HEK293 (cell line): ENCODE measurements around the gene ZCCHC24.

Source experiments
- CTCF ChIA-PET: fragments of 350-600 bp; formaldehyde crosslinking; extraction: SDS; loops from one replicate; lab custom pipeline; 2021; ENCODE audit warnings: antibody characterized with exemption; lab: Yijun Ruan, JAX
- POLR2A ChIA-PET: fragments of 300-600 bp; formaldehyde crosslinking; extraction: SDS; loops from one replicate; lab custom pipeline; 2020; ENCODE audit warnings: antibody characterized with exemption, inconsistent platforms; lab: Yijun Ruan, JAX
- H3K27ac ChIP-seq: fragments of 200-500 bp; sonication (Bioruptor generic); 2 replicates; pipeline ENCODE4 v1.5.1; 2014; ENCODE audit warnings: low read depth, low read length, control low read depth, inconsistent platforms; ENCODE audit errors: extremely low read depth
- H3K36me3 ChIP-seq, 2 experiments: fragments of 200-500 bp in 1 of 2; sonication (Bioruptor generic) in 1 of 2; 1 replicate in 1 of 2; 2 replicates in 1 of 2; pipeline ENCODE4 v1.5.1; 2014 to 2017; ENCODE audit warnings: inconsistent platforms in 2 of 2, low read length in 2 of 2; ENCODE audit not compliant: control insufficient read depth in 2 of 2, insufficient read depth in 1 of 2
- H3K4me1 ChIP-seq: fragments of 200-500 bp; sonication (Bioruptor generic); 2 replicates; pipeline ENCODE4 v1.5.1; 2014; ENCODE audit warnings: mild to moderate bottlenecking, low read length, inconsistent platforms; ENCODE audit not compliant: control insufficient read depth, insufficient read depth
- H3K4me3 ChIP-seq: 2 replicates; pipeline ENCODE4 v1.5.1; 2011; ENCODE audit warnings: low read depth, mild to moderate bottlenecking, control low read depth, low read length, moderate library complexity
- H3K9me3 ChIP-seq: fragments of 200-500 bp; sonication (Bioruptor generic); 2 replicates; pipeline ENCODE4 v1.5.1; 2014; ENCODE audit warnings: low read depth, low read length, inconsistent platforms; ENCODE audit not compliant: control insufficient read depth, insufficient read depth
- KLF1 ChIP-seq: fragments of 450-650 bp; formaldehyde crosslinking; IDR thresholded peaks from 2 replicates; pipeline ENCODE4 v1.5.1; 2016; ENCODE audit warnings: missing biosample characterization, missing genetic modification characterization
- PRDM2 ChIP-seq: fragments of 450-650 bp; formaldehyde crosslinking; IDR thresholded peaks from 2 replicates; pipeline ENCODE4 v1.5.1; 2016; ENCODE audit warnings: missing biosample characterization, missing genetic modification characterization, borderline replicate concordance
- PRDM4 ChIP-seq: fragments of 450-650 bp; formaldehyde crosslinking; IDR thresholded peaks from 2 replicates; pipeline ENCODE4 v1.5.1; 2017; ENCODE audit warnings: missing biosample characterization, missing genetic modification characterization
- SCRT2 ChIP-seq: fragments of 450-650 bp; formaldehyde crosslinking; IDR thresholded peaks from 2 replicates; pipeline ENCODE4 v1.5.1; 2016; ENCODE audit warnings: missing biosample characterization, missing genetic modification characterization
- SP7 ChIP-seq: fragments of 450-650 bp; formaldehyde crosslinking; IDR thresholded peaks from 2 replicates; pipeline ENCODE4 v1.5.1; 2016; ENCODE audit warnings: missing biosample characterization, missing genetic modification characterization
- WT1 ChIP-seq: fragments of 450-650 bp; formaldehyde crosslinking; IDR thresholded peaks from 2 replicates; pipeline ENCODE4 v1.5.1; 2016; ENCODE audit warnings: missing biosample characterization, missing genetic modification characterization
- ZBTB21 ChIP-seq: fragments of 450-650 bp; formaldehyde crosslinking; IDR thresholded peaks from 2 replicates; pipeline ENCODE4 v1.5.1; 2017; ENCODE audit warnings: missing biosample characterization, missing genetic modification characterization
- ZBTB48 ChIP-seq: fragments of 450-650 bp; formaldehyde crosslinking; IDR thresholded peaks from 2 replicates; pipeline ENCODE4 v1.5.1; 2016; ENCODE audit warnings: missing biosample characterization, missing genetic modification characterization
- ZIC2 ChIP-seq: fragments of 450-650 bp; formaldehyde crosslinking; IDR thresholded peaks from 2 replicates; pipeline ENCODE4 v1.5.1; 2016; ENCODE audit warnings: missing biosample characterization, missing genetic modification characterization
- ZNF114 ChIP-seq: fragments of 450-650 bp; formaldehyde crosslinking; IDR thresholded peaks from 2 replicates; pipeline ENCODE4 v1.5.0; 2017; ENCODE audit warnings: missing biosample characterization, missing genetic modification characterization
- ZNF169 ChIP-seq: fragments of 450-650 bp; formaldehyde crosslinking; IDR thresholded peaks from 2 replicates; pipeline ENCODE4 v1.5.1; 2016; ENCODE audit warnings: missing biosample characterization, missing genetic modification characterization
- ZNF274 ChIP-seq, 2 experiments: fragments of 200-500 bp in 1 of 2; fragments of 450-650 bp in 1 of 2; sonication (Bioruptor generic) in 1 of 2; formaldehyde crosslinking in 1 of 2; IDR thresholded peaks; 2 replicates each; pipeline versions ENCODE4 v1.5.1 to v1.6.1; 2014 to 2016; ENCODE audit warnings: borderline replicate concordance in 1 of 2, inconsistent platforms in 1 of 2, low read length in 1 of 2, missing biosample characterization in 1 of 2, missing genetic modification characterization in 1 of 2
- ZNF362 ChIP-seq: fragments of 450-650 bp; formaldehyde crosslinking; IDR thresholded peaks from 2 replicates; pipeline ENCODE4 v1.5.1; 2016; ENCODE audit warnings: missing biosample characterization, missing genetic modification characterization
- ZNF404 ChIP-seq: fragments of 450-650 bp; formaldehyde crosslinking; IDR thresholded peaks from 2 replicates; pipeline ENCODE4 v1.5.1; 2017; ENCODE audit warnings: missing biosample characterization, missing genetic modification characterization
- ZNF530 ChIP-seq: fragments of 450-650 bp; formaldehyde crosslinking; IDR thresholded peaks from 2 replicates; pipeline ENCODE4 v1.5.1; 2016; ENCODE audit warnings: low read depth, missing biosample characterization, missing genetic modification characterization
- ZNF580 ChIP-seq: fragments of 450-650 bp; formaldehyde crosslinking; IDR thresholded peaks from 2 replicates; pipeline ENCODE4 v1.5.1; 2016; ENCODE audit warnings: missing biosample characterization, missing genetic modification characterization
- ZNF621 ChIP-seq: fragments of 450-650 bp; formaldehyde crosslinking; IDR thresholded peaks from 2 replicates; pipeline ENCODE4 v1.5.1; 2017; ENCODE audit warnings: missing biosample characterization, missing genetic modification characterization
- ZNF660 ChIP-seq: fragments of 450-650 bp; IDR thresholded peaks from 2 replicates; pipeline ENCODE4 v1.5.1; 2018; ENCODE audit warnings: missing biosample characterization, mild to moderate bottlenecking, missing genetic modification characterization
- ZNF664 ChIP-seq: fragments of 450-650 bp; formaldehyde crosslinking; IDR thresholded peaks from 2 replicates; pipeline ENCODE4 v1.5.1; 2016; ENCODE audit warnings: missing biosample characterization, missing genetic modification characterization
- ZNF670 ChIP-seq: fragments of 450-650 bp; formaldehyde crosslinking; IDR thresholded peaks from 2 replicates; pipeline ENCODE4 v1.5.1; 2016; ENCODE audit warnings: missing biosample characterization, missing genetic modification characterization, low read depth
- ZNF843 ChIP-seq: fragments of 450-650 bp; formaldehyde crosslinking; IDR thresholded peaks from 2 replicates; pipeline ENCODE4 v1.5.1; 2016; ENCODE audit warnings: missing biosample characterization, missing genetic modification characterization
- TF ChIP-seq, protein P1 (sequence below): fragments of 450-650 bp; formaldehyde crosslinking; IDR thresholded peaks from 2 replicates; pipeline ENCODE4 v1.5.1; 2016; ENCODE audit warnings: missing biosample characterization, missing genetic modification characterization
- TF ChIP-seq, protein P2 (sequence below): fragments of 450-650 bp; formaldehyde crosslinking; IDR thresholded peaks from 2 replicates; pipeline ENCODE4 v1.5.1; 2016; ENCODE audit warnings: missing biosample characterization, missing genetic modification characterization, borderline replicate concordance

Gene ZCCHC24

GRCh38 chr10:79382491-79382941, 62.9 kb downstream of the ZCCHC24 start (continued):
- TF ChIP-seq PRDM4 (no peak), ZIC2 (tag by site-specific recombination) (peak; percentile 43)
- TF ChIP-seq, all 188 proteins: peak for 2

- Histone ChIP-seq H3K36me3 (no peaks in the 10 kb centered on the region), H3K4me1 (peaks cover 4% of the 10 kb centered on the region), H3K27ac (no peak overlapping the region), H3K9me3 (no peaks in the 10 kb centered on the region), H3K4me3 (no peak overlapping the region)
- ChIA-PET POLR2A (no interaction called here), CTCF (interaction anchor here (0.7 to 2.7 kb wide), 10 partner anchors 8 to 204 kb away, joined by 3 to 11 read pairs (median 3); no protein-coding TSS in a partner anchor)
- no peak for TF ChIP-seq ZNF621 (tag by site-specific recombination)
- no peak for TF ChIP-seq ZNF660 (tag by site-specific recombination)
- no peak for TF ChIP-seq SCRT2 (tag by site-specific recombination)
- TF ChIP-seq ZBTB48 (tag by site-specific recombination) = peak; percentile 23; the same call in 1 of the 2 replicates
- no peak for TF ChIP-seq ZNF114 (tag by site-specific recombination)
- TF ChIP-seq ZNF404 (tag by site-specific recombination) = no peak
- TF ChIP-seq, protein P1, sequence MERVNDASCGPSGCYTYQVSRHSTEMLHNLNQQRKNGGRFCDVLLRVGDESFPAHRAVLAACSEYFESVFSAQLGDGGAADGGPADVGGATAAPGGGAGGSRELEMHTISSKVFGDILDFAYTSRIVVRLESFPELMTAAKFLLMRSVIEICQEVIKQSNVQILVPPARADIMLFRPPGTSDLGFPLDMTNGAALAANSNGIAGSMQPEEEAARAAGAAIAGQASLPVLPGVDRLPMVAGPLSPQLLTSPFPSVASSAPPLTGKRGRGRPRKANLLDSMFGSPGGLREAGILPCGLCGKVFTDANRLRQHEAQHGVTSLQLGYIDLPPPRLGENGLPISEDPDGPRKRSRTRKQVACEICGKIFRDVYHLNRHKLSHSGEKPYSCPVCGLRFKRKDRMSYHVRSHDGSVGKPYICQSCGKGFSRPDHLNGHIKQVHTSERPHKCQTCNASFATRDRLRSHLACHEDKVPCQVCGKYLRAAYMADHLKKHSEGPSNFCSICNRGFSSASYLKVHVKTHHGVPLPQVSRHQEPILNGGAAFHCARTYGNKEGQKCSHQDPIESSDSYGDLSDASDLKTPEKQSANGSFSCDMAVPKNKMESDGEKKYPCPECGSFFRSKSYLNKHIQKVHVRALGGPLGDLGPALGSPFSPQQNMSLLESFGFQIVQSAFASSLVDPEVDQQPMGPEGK (tag by site-specific recombination) = peak; percentile 92
- no peak for TF ChIP-seq ZNF843 (tag by site-specific recombination)
- 0 out of 2 replicates have a peak, but pooled peaks have one; percentile 47 for TF ChIP-seq SP7 (tag by site-specific recombination)
- TF ChIP-seq ZNF362 (tag by site-specific recombination) = no peak
- no peak for TF ChIP-seq ZNF274 (IDR thresholded peaks at IDR 0.05; ENCODE audit: low read length)
- no peak for TF ChIP-seq ZNF274 (tag by site-specific recombination; IDR thresholded peaks at IDR 0.05; ENCODE audit: borderline replicate concordance)
- no peak for TF ChIP-seq PRDM2 (tag by site-specific recombination)
- no peak for TF ChIP-seq ZNF664
- TF ChIP-seq ZBTB21 = peak; percentile 51; the same call in 1 of the 2 replicates
- TF ChIP-seq ZNF169 (tag by site-specific recombination) = no peak
- no peak for TF ChIP-seq ZNF530 (tag by site-specific recombination)
- TF ChIP-seq ZNF580 = no peak
- no peak; the same call in 1 of the 2 replicates for TF ChIP-seq KLF1 (tag by site-specific recombination)
- TF ChIP-seq, protein P2, sequence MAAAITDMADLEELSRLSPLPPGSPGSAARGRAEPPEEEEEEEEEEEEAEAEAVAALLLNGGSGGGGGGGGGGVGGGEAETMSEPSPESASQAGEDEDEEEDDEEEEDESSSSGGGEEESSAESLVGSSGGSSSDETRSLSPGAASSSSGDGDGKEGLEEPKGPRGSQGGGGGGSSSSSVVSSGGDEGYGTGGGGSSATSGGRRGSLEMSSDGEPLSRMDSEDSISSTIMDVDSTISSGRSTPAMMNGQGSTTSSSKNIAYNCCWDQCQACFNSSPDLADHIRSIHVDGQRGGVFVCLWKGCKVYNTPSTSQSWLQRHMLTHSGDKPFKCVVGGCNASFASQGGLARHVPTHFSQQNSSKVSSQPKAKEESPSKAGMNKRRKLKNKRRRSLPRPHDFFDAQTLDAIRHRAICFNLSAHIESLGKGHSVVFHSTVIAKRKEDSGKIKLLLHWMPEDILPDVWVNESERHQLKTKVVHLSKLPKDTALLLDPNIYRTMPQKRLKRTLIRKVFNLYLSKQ (tag by site-specific recombination) = no peak
- peak; percentile 45; the same call in 1 of the 2 replicates for TF ChIP-seq WT1 (tag by site-specific recombination)
- TF ChIP-seq ZNF670 = no peak
Measured at GRCh38 chr10:79381804-79382221, 63.6 kb downstream of the ZCCHC24 start.
